HL-60/S4 treated with phorbol 12-myristate 13-acetate at 8.2 ng/mL for 4 days and 3 days (cell line): ENCODE results near the gene ABCA1.
"Not testable (repeated sequence)": the region's sequence is repeated elsewhere in the genome, so short reads cannot be mapped to it uniquely, and the experiment has no call there.

ENCODE experiments used
- in situ Hi-C: fragments of 300-500 bp; cut with MboI; formaldehyde crosslinking; loops from 2 replicates; pipeline ENCODE4 v1.15.0; 2022; ENCODE audit warnings: low sequenced_read_pairs

ABCA1 gene, protein sequence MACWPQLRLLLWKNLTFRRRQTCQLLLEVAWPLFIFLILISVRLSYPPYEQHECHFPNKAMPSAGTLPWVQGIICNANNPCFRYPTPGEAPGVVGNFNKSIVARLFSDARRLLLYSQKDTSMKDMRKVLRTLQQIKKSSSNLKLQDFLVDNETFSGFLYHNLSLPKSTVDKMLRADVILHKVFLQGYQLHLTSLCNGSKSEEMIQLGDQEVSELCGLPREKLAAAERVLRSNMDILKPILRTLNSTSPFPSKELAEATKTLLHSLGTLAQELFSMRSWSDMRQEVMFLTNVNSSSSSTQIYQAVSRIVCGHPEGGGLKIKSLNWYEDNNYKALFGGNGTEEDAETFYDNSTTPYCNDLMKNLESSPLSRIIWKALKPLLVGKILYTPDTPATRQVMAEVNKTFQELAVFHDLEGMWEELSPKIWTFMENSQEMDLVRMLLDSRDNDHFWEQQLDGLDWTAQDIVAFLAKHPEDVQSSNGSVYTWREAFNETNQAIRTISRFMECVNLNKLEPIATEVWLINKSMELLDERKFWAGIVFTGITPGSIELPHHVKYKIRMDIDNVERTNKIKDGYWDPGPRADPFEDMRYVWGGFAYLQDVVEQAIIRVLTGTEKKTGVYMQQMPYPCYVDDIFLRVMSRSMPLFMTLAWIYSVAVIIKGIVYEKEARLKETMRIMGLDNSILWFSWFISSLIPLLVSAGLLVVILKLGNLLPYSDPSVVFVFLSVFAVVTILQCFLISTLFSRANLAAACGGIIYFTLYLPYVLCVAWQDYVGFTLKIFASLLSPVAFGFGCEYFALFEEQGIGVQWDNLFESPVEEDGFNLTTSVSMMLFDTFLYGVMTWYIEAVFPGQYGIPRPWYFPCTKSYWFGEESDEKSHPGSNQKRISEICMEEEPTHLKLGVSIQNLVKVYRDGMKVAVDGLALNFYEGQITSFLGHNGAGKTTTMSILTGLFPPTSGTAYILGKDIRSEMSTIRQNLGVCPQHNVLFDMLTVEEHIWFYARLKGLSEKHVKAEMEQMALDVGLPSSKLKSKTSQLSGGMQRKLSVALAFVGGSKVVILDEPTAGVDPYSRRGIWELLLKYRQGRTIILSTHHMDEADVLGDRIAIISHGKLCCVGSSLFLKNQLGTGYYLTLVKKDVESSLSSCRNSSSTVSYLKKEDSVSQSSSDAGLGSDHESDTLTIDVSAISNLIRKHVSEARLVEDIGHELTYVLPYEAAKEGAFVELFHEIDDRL (N-terminal part only)

DNA sequence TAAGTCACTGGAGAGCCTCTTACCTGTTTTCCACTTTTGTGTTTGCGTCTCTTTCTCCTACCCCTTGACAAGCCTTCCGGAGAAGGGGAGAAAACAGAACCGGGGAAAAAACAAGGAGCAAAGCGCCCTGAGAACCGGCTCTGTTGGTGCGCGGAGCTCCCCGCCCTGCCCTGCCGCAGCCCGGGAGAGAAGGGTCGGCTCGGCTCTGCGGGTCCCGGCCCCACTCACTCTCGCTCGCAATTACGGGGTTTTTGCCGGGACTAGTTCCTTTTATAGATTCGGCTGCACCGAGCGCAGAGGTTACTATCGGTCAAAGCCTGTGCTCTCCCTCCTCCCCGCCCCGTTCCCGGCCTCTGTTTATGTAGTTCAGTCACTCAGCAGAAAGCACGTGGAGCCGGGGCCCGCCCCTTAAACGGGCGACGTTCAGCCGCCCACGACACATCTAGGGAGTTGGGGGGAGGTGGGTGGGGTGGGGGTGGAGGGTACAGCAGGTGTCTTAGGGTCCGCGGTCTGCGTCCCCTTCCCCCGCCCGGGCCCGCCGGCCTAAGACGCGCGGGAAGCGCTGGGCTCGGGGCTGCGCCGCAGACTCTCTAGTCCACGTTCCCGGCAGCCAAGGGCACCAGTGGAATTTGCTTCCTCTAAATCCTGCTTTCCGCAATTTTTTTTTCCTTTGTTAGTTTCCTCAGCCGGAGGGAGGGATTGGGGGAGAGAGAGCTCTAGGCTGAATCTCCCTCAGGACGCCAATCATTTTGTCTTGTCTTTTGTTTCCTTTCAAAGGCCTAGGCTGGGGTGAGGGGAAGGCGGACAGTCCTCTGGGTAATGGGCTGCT, at the start of gene ABCA1:
TSS of gene ABCA1 (minus strand) at position 244 of the 829 bp plus-strand sequence. CDS start 24,476 bp downstream, outside the sequence.
- in situ Hi-C loops, result loop anchor here (10.0 kb wide), 1 partner anchor 227 kb away; no protein-coding TSS in a partner anchor

DNA sequence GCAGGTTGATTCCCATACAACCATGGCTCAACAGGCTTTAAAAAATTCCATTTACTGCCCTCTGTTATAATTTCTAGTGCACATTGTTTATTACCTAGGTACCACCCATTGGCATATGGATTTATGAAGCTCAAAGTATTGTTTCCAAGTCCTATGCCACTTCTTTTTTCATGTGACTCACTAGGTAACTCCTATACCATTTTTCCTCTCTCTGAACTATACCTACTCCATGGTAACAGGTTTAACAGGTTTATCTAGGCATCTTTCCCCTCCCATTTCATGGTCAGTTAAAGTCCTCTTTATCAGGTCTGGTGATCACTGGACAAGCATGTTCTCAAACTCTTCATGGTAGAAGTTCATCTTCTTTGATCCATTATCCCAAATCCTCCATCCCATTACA, 49.6 kb upstream of the ABCA1 start:
- in situ Hi-C loops, result no loop called here

DNA sequence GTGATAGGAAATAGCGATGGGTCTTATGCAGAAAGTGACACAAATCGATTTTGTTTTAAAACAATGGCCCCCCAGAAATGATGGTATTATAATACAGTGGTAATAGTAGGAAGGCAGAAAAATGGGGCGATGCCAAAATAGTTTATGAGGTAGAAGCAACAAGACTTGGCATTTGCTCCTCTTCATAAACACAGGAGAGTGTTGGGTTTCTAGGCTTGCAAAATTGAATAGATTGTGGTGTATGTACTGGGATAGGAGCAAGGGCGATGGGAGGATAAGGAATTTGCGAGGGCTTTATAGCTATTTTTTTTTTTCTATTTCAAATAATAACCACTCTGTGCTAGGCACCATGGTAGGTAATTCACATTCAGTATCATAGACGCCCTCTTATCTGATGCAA, 49.2 kb upstream of the ABCA1 start:
- in situ Hi-C loops, result no loop called here

DNA sequence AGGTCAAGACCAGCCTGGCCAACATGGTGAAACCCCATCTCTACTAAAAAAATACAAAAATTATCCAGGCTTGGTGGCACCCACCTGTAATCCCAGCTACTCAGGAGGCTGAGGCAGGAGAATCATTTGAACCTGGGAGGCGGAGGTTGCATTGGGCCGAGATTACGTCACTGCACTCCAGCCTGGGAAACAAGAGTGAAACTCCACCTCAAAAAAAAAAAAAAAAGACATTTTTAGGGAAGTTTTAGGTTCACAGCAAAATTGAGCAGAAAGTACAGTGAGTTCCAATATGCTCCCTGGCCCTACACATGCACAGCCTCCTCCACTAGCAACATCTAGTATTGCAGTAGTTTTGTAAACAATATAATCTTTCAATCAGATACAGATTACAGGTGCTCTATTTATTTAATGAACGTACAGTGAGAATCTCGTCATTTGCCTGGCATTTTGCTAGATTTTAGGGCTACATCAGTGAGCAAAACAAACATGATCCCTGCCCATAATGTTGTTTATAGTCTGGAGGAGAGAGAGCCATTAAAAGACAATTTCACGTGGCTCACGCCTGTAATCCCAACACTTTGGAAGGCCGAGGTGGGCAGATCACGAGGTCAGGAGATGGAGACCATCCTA, 48.1 kb upstream of the ABCA1 start:
- in situ Hi-C loops, result not testable (repeated sequence)

DNA sequence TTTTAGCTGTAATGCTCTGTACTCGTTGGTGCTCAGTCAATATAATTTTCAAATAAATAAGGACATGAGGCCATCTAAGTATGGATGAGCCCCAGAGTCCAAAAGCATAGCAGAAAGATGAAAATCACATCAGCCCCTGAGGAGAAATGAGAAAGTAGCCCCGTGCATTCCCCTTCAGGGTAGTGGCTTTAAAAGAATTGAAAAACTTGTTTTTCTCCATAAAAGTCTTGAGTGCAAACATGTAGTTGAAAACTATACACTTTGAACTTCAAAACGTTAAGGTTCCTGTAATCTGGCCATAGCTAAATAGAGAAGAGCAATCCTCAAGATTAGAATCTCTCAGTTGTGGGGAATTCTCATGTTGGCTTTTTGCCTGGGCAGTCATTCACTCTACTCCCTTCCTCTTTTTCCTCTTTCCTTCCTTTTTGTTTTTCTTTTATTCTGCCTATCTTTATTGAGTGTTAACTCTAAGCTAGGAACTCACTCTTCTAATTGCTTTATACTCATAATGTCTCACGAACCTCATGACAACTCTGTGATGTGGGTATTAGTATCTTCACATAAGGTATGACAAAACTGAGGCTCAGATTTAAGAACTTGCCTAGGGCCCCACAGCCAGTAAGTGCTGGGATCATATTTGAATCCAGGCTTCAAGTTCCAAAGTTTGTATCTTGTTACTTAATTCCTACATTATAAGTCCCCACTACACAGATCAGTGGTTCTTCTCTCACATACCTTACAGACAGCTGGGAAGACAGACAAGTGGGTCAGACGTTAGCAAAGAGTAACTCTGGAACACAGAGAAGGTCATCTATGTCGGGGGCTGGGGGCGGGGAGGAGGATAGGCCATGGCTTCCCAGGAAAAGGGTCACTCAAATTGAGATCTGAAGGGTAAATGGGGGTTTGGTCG, 46.4 kb upstream of the ABCA1 start:
- in situ Hi-C loops, result no loop called here

DNA sequence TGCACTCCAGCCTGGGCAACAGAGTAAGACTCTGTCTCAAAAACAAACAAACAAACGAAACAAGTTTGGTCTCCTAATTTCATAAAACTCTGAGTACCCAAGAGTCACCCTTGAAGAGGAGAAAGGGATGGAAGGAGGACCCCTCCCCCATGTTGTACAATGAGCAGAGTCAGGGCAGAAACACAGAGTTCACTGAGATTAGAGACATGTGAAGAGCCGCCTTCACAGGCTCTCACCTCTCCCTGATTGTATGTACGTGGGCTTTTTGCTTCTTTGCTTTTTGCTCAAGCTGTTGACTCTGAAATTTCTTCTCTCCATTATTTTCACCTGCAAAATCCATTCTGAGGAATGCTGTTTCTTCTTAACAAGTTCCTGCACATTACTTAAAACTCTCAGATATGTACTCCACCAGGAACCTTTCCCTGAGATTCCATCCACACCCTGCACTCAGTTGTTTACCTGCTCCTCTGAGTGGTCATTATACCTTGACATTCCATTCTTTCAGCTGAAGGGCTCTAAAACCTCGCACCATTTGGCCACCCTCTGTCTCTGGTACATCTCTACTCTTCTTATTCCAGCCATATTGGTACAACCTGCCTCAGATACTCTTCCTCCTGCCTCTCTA, 44.4 kb upstream of the ABCA1 start:
- in situ Hi-C loops, result no loop called here

DNA sequence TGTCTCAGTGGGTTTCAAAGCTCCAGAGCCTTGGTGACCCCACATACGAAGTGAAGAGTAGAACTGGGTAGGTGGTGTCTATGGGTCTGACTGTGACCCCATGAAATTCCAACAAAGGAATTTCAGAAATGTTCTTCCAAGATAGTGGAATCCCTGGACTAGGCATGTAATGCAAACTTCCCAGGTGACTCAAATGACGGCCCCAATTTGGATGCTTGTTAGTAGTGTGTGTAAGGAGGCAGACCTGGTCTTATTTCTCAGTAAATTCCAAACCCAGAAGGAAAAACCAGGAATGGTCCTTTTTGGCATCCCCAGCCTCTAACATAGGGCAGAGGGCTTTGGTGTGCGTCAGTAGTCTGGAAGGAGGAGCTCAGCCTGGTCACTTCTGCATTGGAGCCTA, 43.6 kb upstream of the ABCA1 start:
- in situ Hi-C loops, result no loop called here

DNA sequence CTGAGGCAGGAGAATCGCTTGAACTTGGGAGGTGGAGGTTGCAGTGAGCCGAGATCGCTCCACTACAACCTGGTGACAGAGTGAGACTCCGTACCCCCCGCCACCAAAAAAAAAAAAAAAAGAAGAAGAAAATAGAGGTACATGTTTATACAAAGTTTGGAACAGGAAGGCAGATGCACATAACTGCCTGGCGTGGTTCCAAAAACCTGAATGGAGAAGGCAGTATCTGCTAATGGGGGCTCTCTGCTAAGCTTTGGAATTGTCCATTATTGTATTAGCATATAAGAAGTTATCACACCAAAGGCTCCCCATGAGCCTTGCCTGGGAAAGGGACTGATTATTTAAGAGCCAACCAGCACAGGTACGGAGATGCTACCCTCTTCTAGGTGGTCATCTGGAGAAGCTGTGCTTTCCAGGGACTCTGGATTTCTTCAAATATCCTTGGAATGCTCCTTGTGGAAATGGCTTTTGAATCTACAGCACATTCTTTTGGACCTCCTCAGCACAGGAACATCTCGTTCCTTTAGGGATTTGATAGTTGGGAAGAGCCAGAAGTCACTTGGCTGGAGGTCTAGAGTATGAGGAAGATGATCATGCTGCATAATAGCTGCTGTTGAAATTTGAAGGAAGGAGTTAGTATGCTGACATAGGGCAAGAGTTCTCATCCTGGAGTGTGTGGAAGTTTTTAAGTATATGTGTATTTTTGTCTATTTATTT, 42.5 kb upstream of the ABCA1 start:
- in situ Hi-C loops, result no loop called here

DNA sequence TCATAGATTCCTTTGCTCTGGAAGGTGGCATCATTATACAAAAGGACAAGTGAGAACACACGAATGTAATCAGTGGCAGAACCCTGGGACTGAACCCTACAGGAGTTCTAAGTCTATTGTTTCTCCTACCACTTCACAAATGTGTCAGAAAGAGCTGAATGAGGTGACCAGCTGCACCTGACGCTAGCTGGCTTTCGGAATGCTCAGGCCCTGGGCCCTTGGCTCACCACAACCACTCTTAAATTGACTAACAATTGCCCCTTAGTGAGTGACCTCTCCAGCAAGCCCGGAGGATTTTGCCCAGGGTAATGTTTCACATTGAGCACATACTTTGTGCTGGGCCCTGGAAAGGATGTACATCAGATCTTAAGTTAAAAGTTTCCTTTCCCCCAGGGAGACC, 41.2 kb upstream of the ABCA1 start:
- in situ Hi-C loops, result no loop called here

DNA sequence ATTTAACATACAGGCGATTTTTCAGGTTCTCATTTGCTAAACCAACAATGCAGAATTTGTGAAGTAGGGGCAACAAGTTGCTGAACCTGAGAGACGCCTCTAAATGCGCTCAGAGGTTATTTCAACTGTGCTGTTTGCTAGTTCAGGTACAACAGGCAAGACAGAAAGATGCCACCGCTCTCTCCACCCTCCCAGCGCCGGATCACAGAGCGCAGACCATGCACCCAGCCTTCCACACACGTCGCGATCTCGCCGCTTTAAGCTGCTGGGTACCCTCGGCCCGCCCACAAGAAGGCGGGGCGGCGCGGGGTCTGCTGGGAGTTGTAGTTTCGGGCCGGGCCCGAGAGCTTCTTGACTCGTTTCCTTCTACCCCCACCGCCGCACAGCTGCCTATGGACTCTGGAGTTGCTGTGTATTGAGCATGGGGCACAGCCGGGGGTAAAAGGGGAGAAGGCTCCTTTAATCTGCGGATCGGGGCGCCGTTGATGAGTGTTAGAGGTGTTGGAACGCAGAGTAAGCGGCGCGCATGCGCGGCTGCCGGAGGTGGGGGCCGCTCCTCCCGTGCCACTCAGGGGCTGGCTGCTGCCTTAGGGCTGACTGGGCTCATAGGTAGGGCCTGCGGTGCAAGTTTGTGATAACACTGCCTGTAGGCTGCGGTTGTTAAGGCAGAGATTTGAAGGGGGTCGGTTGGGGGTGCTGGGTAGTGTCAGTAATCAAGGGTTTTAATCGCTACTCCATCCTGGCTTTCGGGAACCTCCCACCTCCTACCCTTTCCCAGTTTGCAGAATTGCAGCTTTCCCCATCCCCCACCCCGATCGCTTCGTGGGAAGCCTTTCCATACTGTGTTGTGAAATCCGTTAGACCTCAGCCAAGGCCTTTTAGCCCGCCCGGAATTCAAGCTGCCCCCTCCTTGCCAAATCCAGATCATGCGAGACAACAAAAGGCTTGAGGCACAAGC, 40.3 kb upstream of the ABCA1 start:
- in situ Hi-C loops, result no loop called here

DNA sequence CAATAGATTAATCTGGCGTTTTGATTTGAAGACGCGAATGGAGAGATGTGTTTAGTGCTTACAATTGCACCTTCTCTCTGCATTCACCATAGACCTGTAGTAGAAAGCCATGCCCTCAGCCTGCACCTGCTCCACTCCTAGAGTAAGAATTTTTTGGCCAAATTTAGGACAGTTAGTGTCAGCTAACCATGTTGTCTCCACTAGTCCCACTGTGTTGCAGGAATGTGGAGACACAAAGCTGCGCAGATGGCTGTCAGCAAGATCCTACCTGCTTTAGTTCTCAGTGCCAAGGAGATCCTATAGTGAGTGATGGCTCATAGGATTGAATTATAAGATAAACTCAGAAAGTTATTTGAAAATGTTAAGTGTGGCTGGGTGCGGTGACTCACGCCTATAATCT, 35.1 kb upstream of the ABCA1 start:
- in situ Hi-C loops, result no loop called here

DNA sequence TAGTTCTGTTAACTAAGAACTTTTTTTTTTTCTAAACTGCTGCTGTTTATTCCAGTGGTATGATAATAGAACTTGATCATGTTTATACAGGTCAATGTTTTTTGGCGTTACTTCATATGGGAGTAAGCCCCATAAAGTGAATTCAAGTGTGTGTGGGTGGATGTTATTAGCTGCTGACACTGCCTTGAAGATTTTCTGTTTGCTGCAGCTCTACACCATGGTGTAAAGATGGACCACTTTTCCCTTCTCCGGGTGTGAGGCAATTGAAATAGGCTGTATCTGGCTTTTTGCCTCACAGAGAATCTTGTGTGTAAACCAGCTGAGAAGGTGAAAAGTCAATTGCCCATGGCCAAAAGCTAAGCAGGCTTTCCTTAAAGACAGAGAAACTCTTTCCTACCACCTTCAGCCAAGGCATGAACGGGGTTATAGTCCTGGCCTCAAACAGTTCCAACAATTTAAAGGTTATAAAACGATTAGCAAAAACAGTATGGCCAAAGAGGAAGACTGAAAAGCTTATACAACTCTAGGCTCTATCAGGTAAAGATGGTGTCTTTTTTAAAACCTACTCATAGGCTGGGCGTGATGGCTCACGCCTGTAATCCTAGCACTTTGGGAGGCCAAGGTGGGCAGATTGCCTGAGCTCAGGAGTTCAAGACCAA, 33.9 kb upstream of the ABCA1 start:
- in situ Hi-C loops, result no loop called here

DNA sequence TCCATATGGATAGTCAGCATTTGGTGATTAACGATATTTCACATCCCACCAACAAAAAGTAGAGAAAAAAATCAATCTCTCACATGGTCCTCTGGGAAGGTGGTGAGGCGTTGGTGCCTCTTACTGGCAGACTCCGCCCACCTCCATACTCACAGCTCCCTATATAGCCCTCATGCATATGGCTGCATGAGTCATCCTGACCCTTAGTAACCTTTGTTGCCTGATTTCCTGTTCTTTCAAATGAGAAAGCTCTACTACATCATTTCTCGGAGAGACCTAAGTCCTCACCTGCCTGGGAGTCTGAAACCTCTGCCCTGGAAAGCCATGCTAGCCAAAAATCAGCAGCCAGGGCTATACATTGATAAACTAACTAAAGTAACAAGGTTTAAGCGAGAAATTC, 33.3 kb upstream of the ABCA1 start:
- in situ Hi-C loops, result no loop called here

DNA sequence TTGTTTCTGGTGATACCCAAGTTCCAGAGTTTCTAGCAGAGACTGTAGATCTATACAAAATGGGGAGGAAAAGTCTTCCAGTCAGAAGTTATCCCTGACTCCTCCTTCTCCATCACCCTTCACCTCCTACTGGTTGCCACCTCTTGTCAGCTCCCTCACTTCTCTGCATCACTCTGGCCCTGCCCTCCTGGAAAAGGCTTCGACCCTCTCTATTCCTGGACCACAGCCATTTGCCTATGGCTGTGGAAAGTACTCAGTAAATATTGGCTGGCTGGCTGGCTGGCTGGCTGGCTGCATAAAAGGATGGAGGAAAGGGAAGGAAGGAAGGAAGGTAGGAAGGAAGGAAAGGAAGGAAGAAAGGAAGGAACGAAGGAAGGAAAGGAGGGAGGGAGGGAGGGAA, 32.7 kb upstream of the ABCA1 start:
- in situ Hi-C loops, result no loop called here

DNA sequence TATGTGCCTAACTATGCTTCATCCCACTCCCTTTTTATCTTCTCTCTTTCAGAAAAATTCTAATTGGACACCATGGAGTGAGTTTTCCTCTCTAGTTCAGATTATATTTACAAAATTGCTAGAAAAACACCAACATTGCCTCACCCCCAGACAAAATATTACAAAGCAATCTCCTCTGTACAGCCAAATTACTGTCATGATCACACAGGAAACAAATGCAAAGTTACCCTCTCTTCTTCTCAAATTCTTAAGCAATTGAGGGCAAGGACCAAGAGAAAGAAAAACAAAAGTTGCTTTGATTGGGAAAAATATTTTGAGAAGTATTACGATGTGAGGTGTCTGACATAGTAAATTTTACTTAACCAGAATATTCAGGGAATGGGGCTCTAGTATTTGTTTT, 30.8 kb upstream of the ABCA1 start:
- in situ Hi-C loops, result no loop called here

DNA sequence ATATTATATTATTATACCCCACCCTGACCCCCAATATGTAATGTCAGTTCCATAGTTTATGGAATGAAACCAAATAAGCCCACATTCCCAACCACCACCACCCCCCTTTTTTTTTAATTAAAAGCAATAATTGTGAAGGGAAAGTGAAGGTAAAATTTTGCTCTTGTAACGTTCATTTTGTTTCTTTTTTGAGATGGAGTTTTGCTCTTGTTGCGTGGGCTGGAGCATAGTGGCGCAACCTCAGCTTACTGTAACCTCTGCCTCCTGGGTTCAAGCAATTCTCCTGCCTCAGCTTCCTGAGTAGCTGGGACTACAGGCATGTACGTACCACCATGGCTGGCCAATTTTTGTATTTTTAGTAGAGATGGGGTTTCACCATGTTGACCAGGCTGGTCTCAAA, 30.1 kb upstream of the ABCA1 start:
- in situ Hi-C loops, result not testable (repeated sequence)
